Neural cell (in vitro differentiated cells): ENCODE results near the gene KCNAB1.

ENCODE experiments used
- EP300 ChIP-seq: fragments of 450-650 bp; conservative IDR thresholded peaks from 2 replicates; pipeline ENCODE4 v1.6.1; 2014; ENCODE audit warnings: antibody characterized with exemption, mild to moderate bottlenecking, moderate library complexity; ENCODE audit not compliant: poor library complexity, severe bottlenecking
- EZH2 ChIP-seq: fragments of 200-600, 300-800 bp; shearing (Covaris generic), sonication (generic); IDR thresholded peaks from 2 replicates; pipeline ENCODE4 v1.6.1; 2014; ENCODE audit warnings: antibody characterized with exemption, low read length, borderline replicate concordance, mild to moderate bottlenecking; ENCODE audit not compliant: insufficient read depth, poor library complexity, severe bottlenecking
- MXI1 ChIP-seq: fragments of 450-650 bp; conservative IDR thresholded peaks from 2 replicates; pipeline ENCODE4 v1.6.1; 2014; ENCODE audit warnings: antibody characterized with exemption, mild to moderate bottlenecking; ENCODE audit not compliant: poor library complexity, severe bottlenecking
- POLR2AphosphoS5 ChIP-seq: IDR thresholded peaks from 2 replicates; pipeline ENCODE4 v1.6.1; 2012
- RAD21 ChIP-seq: fragments of 450-650 bp; conservative IDR thresholded peaks from 2 replicates; pipeline ENCODE4 v1.6.1; 2014; ENCODE audit warnings: antibody characterized with exemption, mild to moderate bottlenecking, moderate library complexity
- REST ChIP-seq: IDR thresholded peaks from 2 replicates; pipeline ENCODE4 v1.6.1; 2012; ENCODE audit warnings: borderline replicate concordance
- SMC3 ChIP-seq: fragments of 450-650 bp; conservative IDR thresholded peaks from 2 replicates; pipeline ENCODE4 v1.6.1; 2014; ENCODE audit warnings: antibody characterized with exemption, mild to moderate bottlenecking, moderate library complexity; ENCODE audit not compliant: poor library complexity
- TAF1 ChIP-seq: IDR thresholded peaks from 2 replicates; pipeline ENCODE4 v1.6.1; 2012; ENCODE audit warnings: low read depth
- TF ChIP-seq, protein P1 (sequence below): fragments of 450-650 bp; IDR thresholded peaks from 2 replicates; pipeline ENCODE4 v1.5.1; 2014; ENCODE audit warnings: antibody characterized with exemption, mild to moderate bottlenecking, moderate library complexity; ENCODE audit not compliant: poor library complexity, severe bottlenecking

GRCh38 chr3:156373654-156374053 is 253.3 kb downstream of the KCNAB1 start:
- TF ChIP-seq, protein P1, sequence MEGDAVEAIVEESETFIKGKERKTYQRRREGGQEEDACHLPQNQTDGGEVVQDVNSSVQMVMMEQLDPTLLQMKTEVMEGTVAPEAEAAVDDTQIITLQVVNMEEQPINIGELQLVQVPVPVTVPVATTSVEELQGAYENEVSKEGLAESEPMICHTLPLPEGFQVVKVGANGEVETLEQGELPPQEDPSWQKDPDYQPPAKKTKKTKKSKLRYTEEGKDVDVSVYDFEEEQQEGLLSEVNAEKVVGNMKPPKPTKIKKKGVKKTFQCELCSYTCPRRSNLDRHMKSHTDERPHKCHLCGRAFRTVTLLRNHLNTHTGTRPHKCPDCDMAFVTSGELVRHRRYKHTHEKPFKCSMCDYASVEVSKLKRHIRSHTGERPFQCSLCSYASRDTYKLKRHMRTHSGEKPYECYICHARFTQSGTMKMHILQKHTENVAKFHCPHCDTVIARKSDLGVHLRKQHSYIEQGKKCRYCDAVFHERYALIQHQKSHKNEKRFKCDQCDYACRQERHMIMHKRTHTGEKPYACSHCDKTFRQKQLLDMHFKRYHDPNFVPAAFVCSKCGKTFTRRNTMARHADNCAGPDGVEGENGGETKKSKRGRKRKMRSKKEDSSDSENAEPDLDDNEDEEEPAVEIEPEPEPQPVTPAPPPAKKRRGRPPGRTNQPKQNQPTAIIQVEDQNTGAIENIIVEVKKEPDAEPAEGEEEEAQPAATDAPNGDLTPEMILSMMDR = no peak
- TF ChIP-seq POLR2AphosphoS5 (no peak), RAD21 (no peak), SMC3 (no peak), EZH2 (no peak), EP300 (no peak), TAF1 (no peak), REST (no peak), MXI1 (no peak)
